AG09319 (cell line): ENCODE data around the gene PTPRF.

ENCODE experiments used
- DNase-seq: peaks from one replicate; pipeline ENCODE4 v3.0.0-alpha.2; 2010; ENCODE audit warnings: low read depth; ENCODE audit errors: extremely low read depth
- TF ChIP-seq, protein P1 (sequence below): IDR thresholded peaks from 2 replicates; pipeline ENCODE4 v1.5.1; 2011; ENCODE audit warnings: low read depth, mild to moderate bottlenecking, inconsistent platforms, low read length, moderate library complexity

The PTPRF gene

GRCh38 chr1:43554444-43554992, 23.8 kb downstream of the PTPRF start:
- TF ChIP-seq, protein P1, sequence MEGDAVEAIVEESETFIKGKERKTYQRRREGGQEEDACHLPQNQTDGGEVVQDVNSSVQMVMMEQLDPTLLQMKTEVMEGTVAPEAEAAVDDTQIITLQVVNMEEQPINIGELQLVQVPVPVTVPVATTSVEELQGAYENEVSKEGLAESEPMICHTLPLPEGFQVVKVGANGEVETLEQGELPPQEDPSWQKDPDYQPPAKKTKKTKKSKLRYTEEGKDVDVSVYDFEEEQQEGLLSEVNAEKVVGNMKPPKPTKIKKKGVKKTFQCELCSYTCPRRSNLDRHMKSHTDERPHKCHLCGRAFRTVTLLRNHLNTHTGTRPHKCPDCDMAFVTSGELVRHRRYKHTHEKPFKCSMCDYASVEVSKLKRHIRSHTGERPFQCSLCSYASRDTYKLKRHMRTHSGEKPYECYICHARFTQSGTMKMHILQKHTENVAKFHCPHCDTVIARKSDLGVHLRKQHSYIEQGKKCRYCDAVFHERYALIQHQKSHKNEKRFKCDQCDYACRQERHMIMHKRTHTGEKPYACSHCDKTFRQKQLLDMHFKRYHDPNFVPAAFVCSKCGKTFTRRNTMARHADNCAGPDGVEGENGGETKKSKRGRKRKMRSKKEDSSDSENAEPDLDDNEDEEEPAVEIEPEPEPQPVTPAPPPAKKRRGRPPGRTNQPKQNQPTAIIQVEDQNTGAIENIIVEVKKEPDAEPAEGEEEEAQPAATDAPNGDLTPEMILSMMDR = peak; percentile 68
- DNase-seq = no peak

- TF ChIP-seq, protein P1 = no peak
- DNase-seq = no peak
These were observed 26.1 kb downstream of the PTPRF start for GRCh38 chr1:43556782-43557181.

- DNase-seq = no peak
These were observed 27.1 kb downstream of the PTPRF start for GRCh38 chr1:43557744-43558245.

GRCh38 chr1:43558346-43558841, 27.7 kb downstream of the PTPRF start:
- TF ChIP-seq, protein P1 = no peak
- no peak for DNase-seq

More at GRCh38 chr1:43557744-43558245, 27.1 kb downstream of the PTPRF start:
- TF ChIP-seq, protein P1 = no peak

- TF ChIP-seq, protein P1 = no peak
- no peak for DNase-seq
These were observed 29.0 kb downstream of the PTPRF start for GRCh38 chr1:43559714-43560113.

GRCh38 chr1:43560286-43560685, 29.6 kb downstream of the PTPRF start:
- TF ChIP-seq, protein P1 = no peak

DNA sequence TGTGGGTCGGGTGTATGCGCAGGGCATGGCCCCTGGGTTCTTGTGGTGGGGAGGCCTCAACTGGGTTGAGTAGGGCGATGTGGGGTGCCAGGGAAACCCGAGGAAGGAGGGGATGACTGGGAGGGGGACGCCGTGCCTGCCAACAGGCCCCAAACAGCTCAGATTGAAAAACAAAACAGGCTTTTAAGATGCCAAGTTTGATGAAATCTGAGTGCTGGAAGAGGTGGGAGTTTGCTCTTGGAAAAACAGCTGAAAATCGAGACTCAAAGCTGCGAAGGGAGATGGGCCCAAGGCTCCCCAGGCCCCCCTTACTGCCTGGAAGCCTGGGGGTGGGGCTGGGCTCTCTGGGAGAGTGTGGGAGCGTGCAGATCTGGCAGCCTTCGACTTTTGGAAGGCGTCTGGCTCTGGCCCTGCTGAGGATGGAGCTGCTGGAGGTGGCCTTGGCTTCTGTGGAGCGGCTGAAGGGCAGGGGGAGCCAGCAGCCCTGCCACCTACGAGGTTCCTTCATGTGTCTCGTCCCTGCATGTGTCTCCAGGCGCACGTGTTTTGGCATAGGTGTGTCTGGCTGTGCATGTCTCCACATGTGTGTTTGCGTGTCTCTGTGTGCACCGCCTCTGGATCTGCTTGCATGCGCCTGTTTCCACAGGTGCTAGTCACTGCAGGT, 33.3 kb downstream of the PTPRF start:
- no peak for DNase-seq
- TF ChIP-seq, protein P1 = no peak

More at GRCh38 chr1:43560286-43560685, 29.6 kb downstream of the PTPRF start:
- DNase-seq = no peak
